Coronary artery (tissue), 2 donors: Measurements from ENCODE around the gene TMX4.
"Not testable (repeated sequence)": the region's sequence is repeated elsewhere in the genome, so short reads cannot be mapped to it uniquely, and the experiment has no call there.

Experiments used
- DNase-seq: peaks from one replicate; pipeline ENCODE4 v3.0.0-alpha.2; 2017; ENCODE audit warnings: low spot score
- H3K27ac ChIP-seq, 2 donors: fragments of 200-600 bp; sonication (generic); one replicate each; pipeline ENCODE4 v1.5.1; 2016 to 2019
- H3K4me3 ChIP-seq: fragments of 200-600 bp; sonication (generic); 2 replicates; pipeline ENCODE4 v1.5.1; 2016; ENCODE audit warnings: mild to moderate bottlenecking, moderate library complexity
- TF ChIP-seq, protein P1 (sequence below): fragments of 200-600 bp; sonication (generic); IDR thresholded peaks from one replicate; pipeline ENCODE4 v1.5.1; 2019; ENCODE audit warnings: antibody characterized with exemption

Gene TMX4

GRCh38 chr20:7974785-7975435, 44.7 kb downstream of the TMX4 start:
- DNase-seq = no peak
- TF ChIP-seq, protein P1, sequence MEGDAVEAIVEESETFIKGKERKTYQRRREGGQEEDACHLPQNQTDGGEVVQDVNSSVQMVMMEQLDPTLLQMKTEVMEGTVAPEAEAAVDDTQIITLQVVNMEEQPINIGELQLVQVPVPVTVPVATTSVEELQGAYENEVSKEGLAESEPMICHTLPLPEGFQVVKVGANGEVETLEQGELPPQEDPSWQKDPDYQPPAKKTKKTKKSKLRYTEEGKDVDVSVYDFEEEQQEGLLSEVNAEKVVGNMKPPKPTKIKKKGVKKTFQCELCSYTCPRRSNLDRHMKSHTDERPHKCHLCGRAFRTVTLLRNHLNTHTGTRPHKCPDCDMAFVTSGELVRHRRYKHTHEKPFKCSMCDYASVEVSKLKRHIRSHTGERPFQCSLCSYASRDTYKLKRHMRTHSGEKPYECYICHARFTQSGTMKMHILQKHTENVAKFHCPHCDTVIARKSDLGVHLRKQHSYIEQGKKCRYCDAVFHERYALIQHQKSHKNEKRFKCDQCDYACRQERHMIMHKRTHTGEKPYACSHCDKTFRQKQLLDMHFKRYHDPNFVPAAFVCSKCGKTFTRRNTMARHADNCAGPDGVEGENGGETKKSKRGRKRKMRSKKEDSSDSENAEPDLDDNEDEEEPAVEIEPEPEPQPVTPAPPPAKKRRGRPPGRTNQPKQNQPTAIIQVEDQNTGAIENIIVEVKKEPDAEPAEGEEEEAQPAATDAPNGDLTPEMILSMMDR = no peak
- H3K4me3 ChIP-seq = no peak overlapping the region
- H3K27ac ChIP-seq = no peak overlapping the region

GRCh38 chr20:7971536-7972280, 47.9 kb downstream of the TMX4 start:
- no peak overlapping the region for H3K27ac ChIP-seq

DNA sequence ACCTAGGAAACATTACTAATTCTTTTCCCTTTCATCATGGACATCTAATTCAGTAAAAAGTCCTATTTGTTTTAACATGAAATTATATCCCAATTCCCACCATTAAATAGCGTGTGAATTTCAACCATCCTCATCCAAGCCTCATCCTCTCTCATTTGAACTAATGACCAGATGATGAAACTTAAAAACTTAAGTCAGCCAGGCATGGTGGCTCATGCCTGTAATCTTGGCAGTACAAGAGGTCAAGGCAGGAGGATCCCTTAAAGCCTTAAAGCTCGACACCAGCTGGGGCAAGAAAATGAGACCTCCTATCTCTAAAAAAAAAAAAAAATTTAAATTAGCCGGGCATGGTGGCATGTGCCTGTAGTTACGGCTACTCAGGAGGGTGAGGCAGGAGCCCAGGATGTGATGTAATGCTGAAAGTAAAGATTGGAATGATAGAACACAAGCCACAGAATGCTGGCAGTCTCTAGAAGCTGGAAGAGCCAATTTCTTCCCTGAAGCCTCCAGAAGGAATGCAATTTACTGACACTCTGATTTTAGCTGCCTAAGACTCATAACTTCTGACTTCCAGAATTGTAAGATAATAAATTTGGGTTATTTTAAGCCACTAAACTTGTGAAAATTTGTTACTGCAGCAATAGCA, 52.2 kb downstream of the TMX4 start:
- H3K27ac ChIP-seq = no peak overlapping the region
- H3K4me3 ChIP-seq = no peak overlapping the region
- no peak for DNase-seq
- TF ChIP-seq, protein P1 = no peak

More at GRCh38 chr20:7971536-7972280, 47.9 kb downstream of the TMX4 start:
- no peak overlapping the region for H3K4me3 ChIP-seq
- TF ChIP-seq, protein P1 = no peak
- no peak for DNase-seq

DNA sequence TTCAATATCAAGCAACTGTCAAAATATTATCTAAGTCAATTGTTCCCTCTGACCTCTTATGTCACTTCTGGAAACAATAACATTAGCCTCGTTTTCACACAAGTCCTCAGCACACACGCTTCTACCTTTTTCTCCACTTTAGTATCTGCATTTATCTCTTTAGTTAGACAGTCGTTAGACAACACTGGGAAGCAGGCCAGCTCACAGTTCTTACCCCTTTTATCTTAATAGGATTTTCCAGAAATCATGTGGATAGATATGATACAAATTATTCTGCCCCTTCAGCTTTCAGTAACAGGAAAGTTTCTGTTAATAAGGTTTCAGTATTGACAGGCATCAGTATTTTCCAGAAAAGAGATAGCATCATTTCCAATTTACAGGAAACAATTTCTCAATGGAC, 53.4 kb downstream of the TMX4 start:
- no peak for DNase-seq
- Histone ChIP-seq H3K4me3 (no peak overlapping the region), H3K27ac (no peak overlapping the region)
- TF ChIP-seq, protein P1 = no peak

DNA sequence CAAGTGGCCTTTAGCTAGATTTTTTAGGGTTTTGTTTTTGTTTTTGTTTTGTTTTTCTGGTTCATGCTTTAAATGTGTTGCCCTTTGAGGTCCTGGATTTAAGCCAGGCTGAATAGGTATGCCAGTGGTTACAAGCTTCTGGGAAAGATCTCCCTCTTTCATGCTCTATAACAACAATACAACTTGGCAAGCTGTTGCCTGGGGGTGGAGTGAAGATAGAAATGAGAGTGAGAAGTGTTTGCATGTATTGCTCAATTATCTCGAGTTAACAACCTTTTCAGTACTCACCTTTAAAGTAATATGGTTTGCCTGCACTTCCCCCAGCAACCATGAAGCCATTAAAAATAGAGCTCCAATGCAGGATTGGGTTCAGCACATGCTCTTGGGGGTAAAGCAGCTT, 60.1 kb downstream of the TMX4 start:
- no peak overlapping the region for H3K4me3 ChIP-seq
- no peak for DNase-seq
- no peak overlapping the region for H3K27ac ChIP-seq
- TF ChIP-seq, protein P1 = no peak

DNA sequence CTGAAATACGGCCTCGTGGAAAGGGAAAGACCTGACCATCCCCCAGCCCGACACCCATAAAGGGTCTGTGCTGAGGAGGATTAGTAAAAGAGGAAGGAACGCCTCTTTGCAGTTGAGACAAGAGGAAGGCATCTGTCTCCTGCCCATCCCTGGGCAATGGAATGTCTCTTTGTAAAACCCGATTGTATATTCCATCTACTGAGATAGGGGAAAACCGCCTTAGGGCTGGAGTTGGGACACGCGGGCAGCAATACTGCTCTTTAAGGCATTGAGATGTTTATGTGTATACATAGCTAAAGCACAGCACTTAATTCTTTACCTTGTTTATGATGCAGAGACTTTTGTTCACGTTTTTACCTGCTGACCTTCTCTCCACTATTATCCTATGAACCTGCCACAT, 63.0 kb downstream of the TMX4 start:
- DNase-seq, H3K4me3 ChIP-seq, H3K27ac ChIP-seq: not testable (repeated sequence)

DNA sequence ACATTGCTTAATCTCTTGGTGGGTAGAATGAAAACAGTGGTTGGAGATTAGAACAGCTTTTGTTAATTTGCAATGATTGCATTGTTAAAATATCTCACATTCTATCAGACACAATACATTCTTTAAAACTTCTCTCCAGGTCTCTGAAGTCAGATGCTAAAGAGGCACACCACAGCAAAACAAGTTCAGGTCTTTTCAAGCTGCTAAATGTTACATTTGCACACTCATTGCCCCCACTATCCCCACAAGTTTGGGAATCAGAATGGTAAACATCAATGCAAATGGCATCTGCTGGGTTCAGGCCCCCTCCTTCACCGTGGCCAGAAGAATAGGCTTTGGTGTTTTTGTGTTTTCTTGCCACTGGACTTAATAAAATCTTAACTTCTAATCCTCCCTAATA, 69.2 kb downstream of the TMX4 start:
- DNase-seq = no peak
- Histone ChIP-seq H3K27ac (no peak overlapping the region), H3K4me3 (no peak overlapping the region)
- TF ChIP-seq, protein P1 = no peak
